AG09309 (cell line): ENCODE measurements around the gene TPGS2.

ENCODE experiments used
- DNase-seq: peaks from one replicate; pipeline ENCODE4 v3.0.0-alpha.2; 2010; ENCODE audit warnings: low read depth
- H3K4me3 ChIP-seq: 2 replicates; pipeline ENCODE4 v1.5.1; 2011; ENCODE audit warnings: mild to moderate bottlenecking, low read depth, low read length, moderate library complexity; ENCODE audit not compliant: control insufficient read depth
- CTCF ChIP-seq: IDR thresholded peaks from 2 replicates; pipeline ENCODE4 v1.5.1; 2011; ENCODE audit warnings: mild to moderate bottlenecking, low read depth, low read length, inconsistent platforms; ENCODE audit not compliant: insufficient read depth, control insufficient read depth; ENCODE audit errors: missing control alignments

The TPGS2 gene

DNA sequence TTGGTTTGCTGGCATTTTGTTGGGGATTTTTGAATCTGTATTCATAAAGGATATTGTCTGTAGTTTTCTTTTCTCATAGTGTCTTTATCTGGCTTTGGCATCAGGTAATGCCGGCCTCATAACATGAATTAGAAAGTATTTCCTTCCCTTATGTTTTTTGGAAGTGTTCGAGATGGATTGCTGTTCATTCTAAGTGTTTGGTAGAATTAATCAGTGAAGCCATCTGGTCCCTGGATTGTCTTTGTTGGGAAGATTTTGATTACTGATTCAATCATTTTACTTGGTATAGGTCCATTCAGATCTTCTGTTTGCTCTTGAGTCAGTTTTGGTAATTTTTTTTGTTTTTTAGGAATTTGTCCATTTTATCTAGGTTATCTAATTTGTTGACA, 22.4 kb upstream of the TPGS2 start:
- no peak for TF ChIP-seq CTCF
- no peak overlapping the region for H3K4me3 ChIP-seq
- DNase-seq = no peak

- no peak overlapping the region for H3K4me3 ChIP-seq
- DNase-seq = peak; percentile 73
- no peak for TF ChIP-seq CTCF
Measured at GRCh38 chr18:36850527-36851201, 21.9 kb upstream of the TPGS2 start.

DNA sequence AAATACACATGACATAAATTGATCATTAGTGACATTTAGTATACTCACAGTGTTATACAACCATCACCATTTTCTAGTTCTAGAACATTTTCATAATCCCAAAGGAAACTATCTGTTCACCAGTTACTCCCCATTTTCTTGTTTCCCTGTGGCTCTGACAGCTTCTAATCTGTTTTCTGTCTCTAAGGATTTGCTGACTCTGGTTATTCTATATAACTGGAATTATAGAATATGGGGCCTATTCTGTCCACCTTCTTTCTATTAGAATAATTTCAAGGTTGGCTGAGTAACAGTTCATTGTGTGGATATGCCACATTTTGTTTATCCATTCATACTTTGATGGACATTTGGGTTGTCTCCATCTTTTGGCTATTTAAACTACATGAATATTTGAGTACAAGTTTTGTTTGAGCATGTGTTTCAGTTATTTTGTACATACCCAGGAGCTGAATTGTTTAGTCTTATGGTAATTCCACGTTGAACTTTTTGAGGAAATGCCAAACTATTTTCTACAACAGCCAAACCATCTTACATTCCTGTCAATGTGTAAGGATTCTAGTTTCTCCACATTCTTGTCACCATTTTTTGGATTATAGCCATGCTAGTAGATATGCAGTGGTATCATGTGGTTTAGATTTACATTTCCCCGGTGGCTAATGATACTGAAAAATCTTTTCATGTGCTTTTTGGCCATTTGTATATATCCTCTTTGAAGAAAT, 20.6 kb upstream of the TPGS2 start:
- no peak for TF ChIP-seq CTCF
- H3K4me3 ChIP-seq = no peak overlapping the region
- DNase-seq = no peak

DNA sequence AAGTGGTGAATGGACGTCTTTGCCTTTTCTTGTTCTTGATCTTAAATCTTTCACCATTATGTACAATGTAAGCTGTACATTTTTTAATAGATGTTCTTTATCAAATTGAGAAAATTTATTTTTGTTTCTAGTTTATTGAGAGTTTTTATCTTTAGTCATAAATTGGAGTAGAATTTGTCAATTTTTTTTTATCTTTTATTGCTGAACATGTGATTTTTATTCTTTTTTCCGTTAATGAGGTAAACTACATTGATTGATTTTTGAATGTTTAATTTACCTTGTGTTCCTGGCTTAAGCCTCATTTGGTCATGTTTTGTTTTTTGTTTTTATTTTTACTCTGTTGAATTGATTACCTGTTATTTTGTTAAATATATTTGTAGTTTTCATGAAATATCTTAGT, 19.8 kb upstream of the TPGS2 start:
- TF ChIP-seq CTCF = no peak
- no peak for DNase-seq

DNA sequence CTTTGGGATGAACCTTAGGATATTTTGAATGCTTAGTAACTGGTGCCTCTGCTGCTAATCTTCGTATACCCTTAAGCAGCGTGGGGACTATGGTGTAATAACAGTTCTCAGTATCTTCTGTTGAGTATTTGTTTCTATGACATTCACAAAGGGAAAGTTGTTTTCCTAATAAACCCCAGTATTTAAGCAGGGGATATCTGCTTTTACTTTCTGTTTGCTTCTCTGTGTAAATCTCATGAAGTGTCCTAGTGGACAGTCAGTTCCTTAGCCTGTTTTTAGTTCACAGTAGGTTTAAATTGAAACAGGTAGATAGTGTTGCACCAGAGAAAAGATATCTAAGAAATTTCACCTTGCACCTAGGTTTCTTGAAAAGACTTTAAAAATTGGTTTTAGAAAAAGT, 15.0 kb upstream of the TPGS2 start:
- no peak for TF ChIP-seq CTCF
- no peak overlapping the region for H3K4me3 ChIP-seq
- no peak for DNase-seq

More for the DNA sequence above, 19.8 kb upstream of the TPGS2 start:
- H3K4me3 ChIP-seq = no peak overlapping the region

DNA sequence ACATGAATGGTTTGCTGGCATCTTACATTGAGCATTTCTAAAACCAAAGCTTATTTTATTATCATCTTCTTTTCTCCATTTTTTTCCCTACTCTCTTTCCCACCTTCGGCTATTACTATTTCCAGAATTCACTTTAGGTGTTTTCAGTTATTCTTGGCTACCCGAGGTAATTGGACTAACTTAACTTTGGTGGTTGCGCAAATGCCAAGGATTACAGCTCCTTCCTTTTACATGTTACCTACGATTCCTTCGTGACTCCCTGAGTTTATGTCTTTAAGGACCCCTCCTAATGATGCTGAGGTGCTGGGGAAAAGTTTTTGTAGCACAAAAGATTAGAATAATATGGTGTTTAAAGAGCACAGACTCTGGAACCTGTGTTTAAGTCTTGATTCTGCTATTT, 14.4 kb upstream of the TPGS2 start:
- DNase-seq = no peak
- H3K4me3 ChIP-seq = no peak overlapping the region
- no peak for TF ChIP-seq CTCF
